BE2C (cell line): Measurements from ENCODE around the gene GPA33. TPM values are rescaled to one million over a fixed set of nuclear protein-coding genes. Genes with fewer than 3 reads are reported as not detected.
A peak's percentile ranks its signal among the peaks of the same experiment; 100 is the strongest.

ENCODE experiments used
- DNase-seq: peaks from one replicate; pipeline ENCODE4 v3.0.0-alpha.2; 2020
- H3K27me3 ChIP-seq: fragments of 250-450 bp; sonication (Bioruptor Pico); 2 replicates; pipeline ENCODE4 v1.5.1; 2020; ENCODE audit warnings: mild to moderate bottlenecking
- H3K36me3 ChIP-seq: fragments of 250-450 bp; sonication (Bioruptor Pico); 2 replicates; pipeline ENCODE4 v1.5.1; 2020; ENCODE audit warnings: mild to moderate bottlenecking
- H3K4me1 ChIP-seq: fragments of 250-450 bp; sonication (Bioruptor Pico); 2 replicates; pipeline ENCODE4 v1.5.1; 2020
- H3K4me3 ChIP-seq: 2 replicates; pipeline ENCODE4 v1.5.1; 2011; ENCODE audit warnings: low read depth, low read length
- H3K9me3 ChIP-seq: fragments of 250-450 bp; sonication (Bioruptor Pico); 2 replicates; pipeline ENCODE4 v1.5.1; 2020
- polyA plus RNA-seq: library from polyadenylated mRNA; unstranded; fragments of >200 nt; gene quantifications from one replicate; pipeline ENCODE4 v1.2.1, GENCODE V29; 2012; ENCODE audit warnings: low read depth, missing spikeins; ENCODE audit not compliant: insufficient read length, insufficient read depth
- TF ChIP-seq, protein P1 (sequence below): IDR thresholded peaks from 2 replicates; pipeline ENCODE4 v1.5.1; 2012; ENCODE audit warnings: mild to moderate bottlenecking, low read depth, low read length

Gene GPA33
- not detected for polyA plus RNA-seq

DNA sequence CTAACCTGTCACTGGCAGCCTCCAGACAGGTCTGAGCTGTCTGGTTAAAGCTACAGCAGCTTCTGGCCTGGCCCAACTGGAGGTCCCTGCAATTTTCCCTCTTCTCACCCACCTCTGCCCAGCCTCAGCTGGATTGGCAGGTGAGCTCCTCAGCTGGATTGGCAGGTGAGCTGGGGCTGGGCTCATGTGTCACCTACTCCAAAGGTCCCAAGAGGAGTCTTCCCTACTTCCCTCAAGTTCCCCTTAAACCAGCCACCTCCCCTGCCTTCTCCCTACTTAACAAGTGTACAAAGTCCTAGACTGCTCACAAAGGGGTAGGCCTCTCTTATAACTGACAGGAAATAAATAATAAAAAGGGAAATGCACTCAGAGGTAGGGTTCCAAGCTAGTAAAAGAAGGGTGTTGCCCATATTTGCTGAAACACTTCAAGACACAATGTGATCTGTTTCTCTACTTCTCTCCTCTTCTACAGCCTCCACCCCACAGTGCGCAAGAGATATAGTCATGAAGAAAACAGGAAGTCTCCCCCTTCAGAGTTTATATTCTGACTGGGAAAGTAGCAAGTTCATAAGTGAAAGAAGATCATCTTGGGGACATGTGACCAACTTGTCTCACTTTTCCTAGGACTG is at the start of gene GPA33:
GPA33 (minus strand) TSS at position 64 of the 629 bp plus-strand sequence. CDS start 90 bp downstream, outside the sequence.
- TF ChIP-seq, protein P1, sequence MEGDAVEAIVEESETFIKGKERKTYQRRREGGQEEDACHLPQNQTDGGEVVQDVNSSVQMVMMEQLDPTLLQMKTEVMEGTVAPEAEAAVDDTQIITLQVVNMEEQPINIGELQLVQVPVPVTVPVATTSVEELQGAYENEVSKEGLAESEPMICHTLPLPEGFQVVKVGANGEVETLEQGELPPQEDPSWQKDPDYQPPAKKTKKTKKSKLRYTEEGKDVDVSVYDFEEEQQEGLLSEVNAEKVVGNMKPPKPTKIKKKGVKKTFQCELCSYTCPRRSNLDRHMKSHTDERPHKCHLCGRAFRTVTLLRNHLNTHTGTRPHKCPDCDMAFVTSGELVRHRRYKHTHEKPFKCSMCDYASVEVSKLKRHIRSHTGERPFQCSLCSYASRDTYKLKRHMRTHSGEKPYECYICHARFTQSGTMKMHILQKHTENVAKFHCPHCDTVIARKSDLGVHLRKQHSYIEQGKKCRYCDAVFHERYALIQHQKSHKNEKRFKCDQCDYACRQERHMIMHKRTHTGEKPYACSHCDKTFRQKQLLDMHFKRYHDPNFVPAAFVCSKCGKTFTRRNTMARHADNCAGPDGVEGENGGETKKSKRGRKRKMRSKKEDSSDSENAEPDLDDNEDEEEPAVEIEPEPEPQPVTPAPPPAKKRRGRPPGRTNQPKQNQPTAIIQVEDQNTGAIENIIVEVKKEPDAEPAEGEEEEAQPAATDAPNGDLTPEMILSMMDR: no peak
- Histone ChIP-seq H3K4me1 (no peaks in the 10 kb centered on the region), H3K4me3 (no peak within 1 kb of the TSS), H3K36me3 (no peaks in the 10 kb centered on the region), H3K9me3 (no peaks in the 10 kb centered on the region), H3K27me3 (no peaks in the 10 kb centered on the region)
- no peak for DNase-seq

DNA sequence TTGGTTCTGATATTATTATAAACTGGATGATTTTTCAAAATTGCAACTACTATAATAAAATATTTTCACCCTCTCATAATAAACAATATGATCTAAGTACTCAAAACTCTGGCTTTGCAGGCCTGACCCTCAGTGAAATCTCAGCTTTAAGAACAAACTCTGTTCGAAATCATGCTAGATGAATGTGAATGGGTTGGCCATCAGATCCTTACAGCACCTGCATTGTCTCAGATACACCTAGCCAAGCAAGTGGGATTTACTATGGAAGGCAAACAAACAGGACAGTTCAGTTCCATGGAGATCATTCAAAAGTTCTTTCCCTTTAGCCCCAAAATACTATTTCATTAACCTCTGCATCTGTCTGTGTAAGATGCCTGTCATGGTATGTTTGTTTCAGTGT is 48.5 kb upstream of the GPA33 start:
- Histone ChIP-seq H3K4me1 (peaks cover 24% of the 10 kb centered on the region), H3K27me3 (no peaks in the 10 kb centered on the region), H3K36me3 (no peaks in the 10 kb centered on the region), H3K4me3 (no peak overlapping the region), H3K9me3 (no peaks in the 10 kb centered on the region)
- DNase-seq: no peak
- TF ChIP-seq, protein P1: no peak

GRCh38 chr1:167137793-167138510 is 47.8 kb upstream of the GPA33 start:
- peaks cover 24% of the 10 kb centered on the region for H3K4me1 ChIP-seq
- no peaks in the 10 kb centered on the region for H3K27me3 ChIP-seq
- H3K36me3 ChIP-seq: no peaks in the 10 kb centered on the region
- DNase-seq: no peak
- TF ChIP-seq, protein P1: no peak
- H3K9me3 ChIP-seq: no peaks in the 10 kb centered on the region
- no peak overlapping the region for H3K4me3 ChIP-seq

GRCh38 chr1:167137332-167137781 is 47.2 kb upstream of the GPA33 start:
- peaks cover 24% of the 10 kb centered on the region for H3K4me1 ChIP-seq
- TF ChIP-seq, protein P1: no peak

DNA sequence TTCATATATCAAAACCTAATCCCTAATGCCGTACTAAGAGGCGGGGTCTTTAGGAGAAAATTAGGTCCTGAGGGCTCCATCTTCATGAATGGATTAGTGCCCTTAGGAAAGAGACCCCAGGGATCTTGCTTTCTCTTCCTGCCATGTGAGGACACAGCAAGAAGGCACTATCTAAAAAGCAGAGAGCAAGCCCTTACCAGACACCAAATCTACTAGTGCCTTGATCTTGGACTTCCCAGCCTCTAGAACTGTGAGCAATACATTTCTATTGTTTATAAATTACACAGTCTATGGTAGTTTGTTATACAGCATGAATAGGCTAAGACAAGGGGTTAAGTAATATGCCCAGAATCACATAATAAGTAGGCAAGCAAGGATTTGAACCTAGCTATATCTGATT is 46.6 kb upstream of the GPA33 start:
- no peaks in the 10 kb centered on the region for H3K36me3 ChIP-seq
- TF ChIP-seq, protein P1: no peak
- no peaks in the 10 kb centered on the region for H3K27me3 ChIP-seq
- H3K9me3 ChIP-seq: no peaks in the 10 kb centered on the region
- H3K4me1 ChIP-seq: peaks cover 24% of the 10 kb centered on the region
- no peak overlapping the region for H3K4me3 ChIP-seq
- DNase-seq: no peak

More at GRCh38 chr1:167137332-167137781, 47.2 kb upstream of the GPA33 start:
- no peak for DNase-seq
- Histone ChIP-seq H3K36me3 (no peaks in the 10 kb centered on the region), H3K4me3 (no peak overlapping the region), H3K27me3 (no peaks in the 10 kb centered on the region), H3K9me3 (no peaks in the 10 kb centered on the region)

- peaks cover 24% of the 10 kb centered on the region for H3K4me1 ChIP-seq
- H3K4me3 ChIP-seq: no peak overlapping the region
- no peaks in the 10 kb centered on the region for H3K27me3 ChIP-seq
- no peaks in the 10 kb centered on the region for H3K9me3 ChIP-seq
- TF ChIP-seq, protein P1: no peak
- H3K36me3 ChIP-seq: no peaks in the 10 kb centered on the region
- DNase-seq: peak; percentile 37
These were observed 46.0 kb upstream of the GPA33 start for GRCh38 chr1:167136191-167136614.
